Transverse colon (tissue), 4 donors: Measurements from ENCODE around the gene KCNF1. TPM values are rescaled to one million over a fixed set of nuclear protein-coding genes. Genes with fewer than 3 reads are reported as not detected.

Source experiments
- DNase-seq: peaks from one replicate; pipeline ENCODE4 v3.0.0-alpha.2; 2019
- H3K27ac ChIP-seq, 4 donors: fragments of 200-600 bp; sonication (generic); 2 replicates each; pipeline ENCODE4 v1.5.1; 2016 to 2018; ENCODE audit warnings: inconsistent platforms in 4 of 4
- H3K27me3 ChIP-seq: fragments of 200-600 bp; sonication (generic); 2 replicates; pipeline ENCODE4 v1.5.1; 2017; ENCODE audit warnings: inconsistent platforms
- H3K36me3 ChIP-seq, 4 donors: fragments of 200-600 bp; sonication (generic); 2 replicates each; pipeline ENCODE4 v1.5.1; 2017 to 2019; ENCODE audit warnings: inconsistent platforms in 4 of 4
- H3K4me1 ChIP-seq, 4 donors: fragments of 200-600 bp; sonication (generic); 2 replicates each; pipeline ENCODE4 v1.5.1; 2017 to 2020; ENCODE audit warnings: inconsistent platforms in 4 of 4
- H3K4me3 ChIP-seq, 4 donors: fragments of 200-600 bp; sonication (generic); 1 replicate in 1 of 4; 2 replicates in 3 of 4; pipeline versions ENCODE4 v1.5.1 to v1.6.1; 2017 to 2019; ENCODE audit warnings: inconsistent platforms in 4 of 4
- H3K9me3 ChIP-seq, 2 donors: fragments of 200-600 bp; sonication (generic); 2 replicates each; pipeline ENCODE4 v1.5.1; 2017 to 2019; ENCODE audit warnings: inconsistent platforms in 2 of 2
- EP300 ChIP-seq: sonication (generic); formaldehyde crosslinking; IDR thresholded peaks from one replicate; pipeline ENCODE4 v1.6.1; 2017; ENCODE audit warnings: antibody characterized with exemption, low read depth
- POLR2A ChIP-seq: fragments of 450-650 bp; IDR thresholded peaks from one replicate; pipeline ENCODE4 v1.6.1; 2016; ENCODE audit warnings: antibody characterized with exemption, mild to moderate bottlenecking, moderate library complexity
- POLR2AphosphoS5 ChIP-seq, 3 donors: sonication (generic); formaldehyde crosslinking; IDR thresholded peaks; one replicate each; pipeline ENCODE4 v1.6.1; 2016; ENCODE audit warnings: antibody characterized with exemption in 3 of 3
- WGBS, 2 donors: methylation state at CpG; one replicate each; pipeline ENCODE4 v1.1.5; 2018; ENCODE audit warnings: low coverage in 1 of 2; 5-methylcytosine and 5-hydroxymethylcytosine counted together
- in situ Hi-C, 4 donors: fragments of 200-750 bp; cut with MboI; loops; one replicate each; pipeline versions ENCODE4 v1.15.0 to v1.15.1; 2017; ENCODE audit warnings: low sequenced_read_pairs in 3 of 4, low pct_ligation_motif_present in 1 of 4, low pct_unique_long_range_greater_than_20kb in 1 of 4
- intact Hi-C: fragments of 100-400 bp; cut with DNase I; formaldehyde crosslinking; loops from one replicate; pipeline ENCODE4 v1.15.1; 2023; ENCODE audit warnings: low total_unique reads
- total RNA-seq, 4 donors: library from RNA; depleted of rRNA; stranded (reverse); fragments of >200 nt; gene quantifications; one replicate each; pipeline ENCODE4 v1.1.0, GENCODE V29; 2016
- TF ChIP-seq, protein P1 (sequence below), 5 experiments: fragments of 200-600 bp in 3 of 5; fragments of 450-650 bp in 2 of 5; sonication (generic) in 3 of 5; IDR thresholded peaks; 1 replicate in 2 of 5; 2 replicates in 3 of 5; pipeline ENCODE4 v1.5.1; 2016 to 2017; ENCODE audit warnings: antibody characterized with exemption in 5 of 5, inconsistent platforms in 3 of 5, mild to moderate bottlenecking in 2 of 5, moderate library complexity in 1 of 5

The KCNF1 gene
- total RNA-seq, 4 donors from 2014 or later = 0.27 TPM; not detected in 3

DNA sequence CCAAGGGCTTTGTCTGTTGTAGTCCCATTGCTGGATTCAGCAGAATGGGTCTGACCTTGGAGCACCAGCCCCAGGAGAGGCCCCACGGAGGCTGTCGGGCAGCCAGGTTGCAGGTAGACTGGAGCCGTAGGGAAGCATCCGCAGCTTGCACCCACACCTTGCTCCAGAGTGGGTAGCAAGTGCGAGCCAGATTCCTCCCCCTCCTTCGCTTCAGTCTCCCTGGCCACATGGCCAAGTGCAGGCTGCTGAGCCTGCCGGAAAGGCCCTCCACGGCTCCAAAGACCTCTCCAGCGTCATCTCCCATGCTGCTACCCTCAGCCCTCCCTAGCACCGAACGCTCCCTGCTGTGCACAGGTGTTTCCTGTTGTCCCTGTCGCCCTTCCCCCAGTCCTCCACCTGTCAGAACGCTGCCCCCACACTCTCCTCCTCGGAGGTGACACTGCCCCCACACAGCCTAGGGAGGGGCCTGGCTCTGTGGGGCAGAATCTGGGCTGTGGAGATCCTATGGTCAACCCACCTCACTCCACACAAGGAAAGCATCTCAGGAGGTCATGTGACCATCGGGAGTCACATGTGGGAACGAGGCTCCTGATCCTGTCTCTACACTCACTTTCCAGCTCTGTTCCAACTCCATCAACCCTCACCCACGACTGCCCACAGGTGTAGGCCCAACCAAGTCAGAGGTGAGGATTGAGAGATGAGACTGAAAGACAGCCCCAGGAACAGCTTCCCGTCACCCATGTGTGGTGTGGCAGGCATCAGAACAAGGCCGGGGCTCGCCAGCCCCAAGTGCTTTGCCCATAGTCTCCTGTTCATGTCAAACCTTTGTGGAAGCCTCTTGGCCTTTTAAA, 8.3 kb downstream of the KCNF1 start:
- DNase-seq = no peak
- H3K4me1 ChIP-seq = no peaks in the 10 kb centered on the region
- 61 to 73% methylated on average over 7 to 18 of the region's 20 CpGs for WGBS, 2 donors
- H3K27ac ChIP-seq = no peak overlapping the region
- intact Hi-C loops (loop anchor here (10.0 kb wide), 1 partner anchor 85 kb away; no protein-coding TSS in a partner anchor), in situ Hi-C loops (no loop called here)
- H3K36me3 ChIP-seq = no peaks in the 10 kb centered on the region
- no peaks in the 10 kb centered on the region for H3K9me3 ChIP-seq
- peaks cover 6% of the 10 kb centered on the region for H3K27me3 ChIP-seq
- TF ChIP-seq, protein P1, sequence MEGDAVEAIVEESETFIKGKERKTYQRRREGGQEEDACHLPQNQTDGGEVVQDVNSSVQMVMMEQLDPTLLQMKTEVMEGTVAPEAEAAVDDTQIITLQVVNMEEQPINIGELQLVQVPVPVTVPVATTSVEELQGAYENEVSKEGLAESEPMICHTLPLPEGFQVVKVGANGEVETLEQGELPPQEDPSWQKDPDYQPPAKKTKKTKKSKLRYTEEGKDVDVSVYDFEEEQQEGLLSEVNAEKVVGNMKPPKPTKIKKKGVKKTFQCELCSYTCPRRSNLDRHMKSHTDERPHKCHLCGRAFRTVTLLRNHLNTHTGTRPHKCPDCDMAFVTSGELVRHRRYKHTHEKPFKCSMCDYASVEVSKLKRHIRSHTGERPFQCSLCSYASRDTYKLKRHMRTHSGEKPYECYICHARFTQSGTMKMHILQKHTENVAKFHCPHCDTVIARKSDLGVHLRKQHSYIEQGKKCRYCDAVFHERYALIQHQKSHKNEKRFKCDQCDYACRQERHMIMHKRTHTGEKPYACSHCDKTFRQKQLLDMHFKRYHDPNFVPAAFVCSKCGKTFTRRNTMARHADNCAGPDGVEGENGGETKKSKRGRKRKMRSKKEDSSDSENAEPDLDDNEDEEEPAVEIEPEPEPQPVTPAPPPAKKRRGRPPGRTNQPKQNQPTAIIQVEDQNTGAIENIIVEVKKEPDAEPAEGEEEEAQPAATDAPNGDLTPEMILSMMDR (IDR thresholded peaks at IDR 0.05) = no peak
- no peak for TF ChIP-seq EP300
- TF ChIP-seq POLR2AphosphoS5 (IDR thresholded peaks at IDR 0.05) = no peak
- TF ChIP-seq POLR2A = no peak
- H3K4me3 ChIP-seq = no peak overlapping the region

DNA sequence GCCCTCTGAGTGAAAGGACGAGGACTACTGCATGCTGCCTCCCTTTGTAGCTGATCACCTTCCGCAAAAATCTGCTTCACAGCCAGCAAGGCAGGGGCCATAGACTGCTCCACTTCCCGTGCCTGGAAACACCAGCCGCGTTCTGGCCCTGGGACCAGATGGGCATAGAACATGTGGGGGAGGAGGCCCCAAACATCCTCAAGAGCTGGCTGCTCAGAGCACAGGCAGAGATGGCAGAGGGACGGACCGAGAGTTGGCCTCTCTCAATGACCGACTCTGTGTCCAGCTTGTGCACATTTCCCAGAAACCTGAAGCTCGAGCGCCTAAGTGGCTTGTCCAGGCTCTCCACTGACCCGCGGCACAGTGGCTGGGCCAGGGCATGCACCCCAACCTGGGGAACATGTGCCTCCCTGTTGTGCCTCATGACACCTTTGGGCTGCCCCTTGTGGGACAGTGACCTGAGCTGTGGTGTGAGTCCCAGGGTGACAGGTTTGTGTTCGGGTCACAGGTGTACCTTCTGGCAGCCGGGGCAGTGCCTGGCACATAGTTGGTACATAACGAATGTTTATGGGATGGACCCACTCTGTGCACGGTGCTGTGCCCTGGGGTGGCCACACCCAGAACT, 9.1 kb downstream of the KCNF1 start:
- Histone ChIP-seq H3K27me3 (peaks cover 4% of the 10 kb centered on the region), H3K27ac (no peak overlapping the region), H3K9me3 (no peaks in the 10 kb centered on the region), H3K4me3 (no peak overlapping the region), H3K36me3 (no peaks in the 10 kb centered on the region), H3K4me1 (no peaks in the 10 kb centered on the region)
- in situ Hi-C loops (no loop called here), intact Hi-C loops (no loop called here)
- DNase-seq = no peak
- TF ChIP-seq POLR2AphosphoS5 (IDR thresholded peaks at IDR 0.05) = no peak
- TF ChIP-seq, protein P1 (IDR thresholded peaks at IDR 0.05) = no peak
- 88% methylated on average over 16 of the region's 16 CpGs; no CpG with 5 or more reads in 1 of the 2 donors for WGBS, 2 donors

GRCh38 chr2:10921525-10921924, 9.8 kb downstream of the KCNF1 start:
- in situ Hi-C loops = no loop called here
- Histone ChIP-seq H3K36me3 (no peaks in the 10 kb centered on the region), H3K9me3 (no peaks in the 10 kb centered on the region), H3K4me1 (no peaks in the 10 kb centered on the region), H3K27ac (no peak overlapping the region), H3K27me3 (peaks cover 4% of the 10 kb centered on the region), H3K4me3 (no peak overlapping the region)
- DNase-seq = no peak
- intact Hi-C loops = no loop called here
- TF ChIP-seq POLR2AphosphoS5 (IDR thresholded peaks at IDR 0.05) (no peak), POLR2A (no peak), EP300 (no peak)
- TF ChIP-seq, protein P1 (IDR thresholded peaks at IDR 0.05) = no peak
- WGBS, 2 donors = 76% methylated on average over 6 of the region's 6 CpGs; no CpG with 5 or more reads in 1 of the 2 donors

- no peaks in the 10 kb centered on the region for H3K4me1 ChIP-seq
- H3K36me3 ChIP-seq = no peaks in the 10 kb centered on the region
- in situ Hi-C loops (no loop called here), intact Hi-C loops (no loop called here)
- no peak for DNase-seq
- H3K9me3 ChIP-seq = no peaks in the 10 kb centered on the region
- H3K27me3 ChIP-seq = peaks cover 4% of the 10 kb centered on the region
- no peak overlapping the region for H3K4me3 ChIP-seq
- 82% methylated on average over 19 of the region's 20 CpGs; no CpG with 5 or more reads in 1 of the 2 donors for WGBS, 2 donors
- TF ChIP-seq EP300 (no peak), POLR2A (no peak), POLR2AphosphoS5 (IDR thresholded peaks at IDR 0.05) (no peak)
- TF ChIP-seq, protein P1 (IDR thresholded peaks at IDR 0.05) = no peak
- no peak overlapping the region for H3K27ac ChIP-seq
These were observed 10.7 kb downstream of the KCNF1 start for GRCh38 chr2:10922307-10923007.
